Spleen (tissue), 11 donors: ENCODE results near the gene UBE2I. TPM values are rescaled to one million over a fixed set of nuclear protein-coding genes. Genes with fewer than 3 reads are reported as not detected.

Experiments
- DNase-seq: peaks from one replicate; pipeline ENCODE4 v3.0.0-alpha.2; 2020
- H3K27ac ChIP-seq, 8 donors: fragments of 200-600 bp; sonication (generic) in 7 of 8; 1 replicate in 4 of 8; 2 replicates in 4 of 8; pipeline versions ENCODE4 v1.5.0 to v1.8.0; 2016 to 2021; ENCODE audit warnings: inconsistent platforms in 4 of 8, mild to moderate bottlenecking in 4 of 8, moderate library complexity in 1 of 8
- H3K27me3 ChIP-seq, 7 donors: fragments of 200-600 bp; sonication (generic) in 6 of 7; replicated peaks in 1 of 7; 1 replicate in 4 of 7; 2 replicates in 3 of 7; pipeline versions ENCODE4 v1.5.0 to v1.8.0; 2016 to 2021; ENCODE audit warnings: inconsistent platforms in 3 of 7, mild to moderate bottlenecking in 1 of 7
- H3K36me3 ChIP-seq, 6 donors: fragments of 200-600 bp; sonication (generic) in 5 of 6; 1 replicate in 4 of 6; 2 replicates in 2 of 6; pipeline versions ENCODE4 v1.5.0 to v1.8.0; 2016 to 2021; ENCODE audit warnings: inconsistent platforms in 2 of 6
- H3K4me1 ChIP-seq, 6 donors: fragments of 200-600 bp; sonication (generic) in 5 of 6; 1 replicate in 3 of 6; 2 replicates in 3 of 6; pipeline versions ENCODE4 v1.5.0 to v1.8.0; 2016 to 2021; ENCODE audit warnings: inconsistent platforms in 3 of 6
- H3K4me3 ChIP-seq, 8 donors: fragments of 200-600 bp; sonication (generic) in 7 of 8; 1 replicate in 4 of 8; 2 replicates in 4 of 8; pipeline versions ENCODE4 v1.5.0 to v1.8.0; 2016 to 2021; ENCODE audit warnings: inconsistent platforms in 4 of 8, mild to moderate bottlenecking in 4 of 8, moderate library complexity in 2 of 8
- H3K9me3 ChIP-seq, 8 donors: fragments of 200-600 bp; sonication (generic) in 7 of 8; 1 replicate in 4 of 8; 2 replicates in 4 of 8; pipeline versions ENCODE4 v1.5.0 to v1.8.0; 2016 to 2021; ENCODE audit warnings: inconsistent platforms in 4 of 8
- POLR2A ChIP-seq, 3 donors: fragments of 450-650 bp; IDR thresholded peaks; one replicate each; pipeline ENCODE4 v1.5.1; 2017; ENCODE audit warnings: antibody characterized with exemption in 3 of 3, mild to moderate bottlenecking in 1 of 3
- POLR2AphosphoS5 ChIP-seq, 3 donors: sonication (generic); formaldehyde crosslinking; IDR thresholded peaks; one replicate each; pipeline ENCODE4 v1.5.1; 2017; ENCODE audit warnings: antibody characterized with exemption in 3 of 3
- WGBS, 5 donors: extraction: QIAGEN DNeasy Blood & Tissue Kit in 3 of 5; methylation state at CpG; one replicate each; pipeline versions ENCODE4 v1.1.5 to v1.1.7; 2013 to 2018; 5-methylcytosine and 5-hydroxymethylcytosine counted together
- intact Hi-C: fragments of 100-400 bp; cut with DNase I; formaldehyde crosslinking; loops from one replicate; pipeline ENCODE4 v1.15.0; 2023; ENCODE audit warnings: low total_unique reads
- polyA plus RNA-seq, 3 donors: library from polyadenylated mRNA; stranded (reverse); fragments of 200-250 nt; gene quantifications; one replicate each; pipeline ENCODE4 v1.2.1, GENCODE V29; 2013
- total RNA-seq, 7 donors: library from RNA; depleted of rRNA in 3 of 7; stranded (reverse); fragments of >200 nt in 3 of 7; fragmentation: NEBNext Ultra II Directional in 4 of 7; extraction: Animal tissue kit (Norgen Biotek cat#: 25700) in 4 of 7; gene quantifications; one replicate each; pipeline versions ENCODE4 v1.1.0 to v1.2.1, GENCODE V29; 2016 to 2021
- TF ChIP-seq, protein P1 (sequence below), 11 experiments: fragments of 200-600 bp in 7 of 11; fragments of 450-650 bp in 4 of 11; sonication (generic) in 4 of 11; IDR thresholded peaks in 8 of 11; conservative IDR thresholded peaks in 3 of 11; 1 replicate in 7 of 11; 2 replicates in 4 of 11; pipeline versions ENCODE4 v1.4.0 to v1.8.0; 2016 to 2021; ENCODE audit warnings: antibody characterized with exemption in 11 of 11, inconsistent platforms in 4 of 11, mild to moderate bottlenecking in 1 of 11
- donor health status: healthy with polysubstance abuse.
- donor health status: DM: no; HTN: no; CAD: no; lungs with moderate emphysema.
- donor health status: DM: no; HTN: no; CAD: no.
- donor health status: Bipolar disorder and iron deficiency.
- donor health status: healthy.
- donor health status: DM: no; HTN: no; CAD: no.
- donor health status: DM: yes; HTN: yes; CAD: no.

UBE2I gene
- total and polyA plus RNA-seq, 10 donors = 78.1 to 142 (median 119) TPM

DNA sequence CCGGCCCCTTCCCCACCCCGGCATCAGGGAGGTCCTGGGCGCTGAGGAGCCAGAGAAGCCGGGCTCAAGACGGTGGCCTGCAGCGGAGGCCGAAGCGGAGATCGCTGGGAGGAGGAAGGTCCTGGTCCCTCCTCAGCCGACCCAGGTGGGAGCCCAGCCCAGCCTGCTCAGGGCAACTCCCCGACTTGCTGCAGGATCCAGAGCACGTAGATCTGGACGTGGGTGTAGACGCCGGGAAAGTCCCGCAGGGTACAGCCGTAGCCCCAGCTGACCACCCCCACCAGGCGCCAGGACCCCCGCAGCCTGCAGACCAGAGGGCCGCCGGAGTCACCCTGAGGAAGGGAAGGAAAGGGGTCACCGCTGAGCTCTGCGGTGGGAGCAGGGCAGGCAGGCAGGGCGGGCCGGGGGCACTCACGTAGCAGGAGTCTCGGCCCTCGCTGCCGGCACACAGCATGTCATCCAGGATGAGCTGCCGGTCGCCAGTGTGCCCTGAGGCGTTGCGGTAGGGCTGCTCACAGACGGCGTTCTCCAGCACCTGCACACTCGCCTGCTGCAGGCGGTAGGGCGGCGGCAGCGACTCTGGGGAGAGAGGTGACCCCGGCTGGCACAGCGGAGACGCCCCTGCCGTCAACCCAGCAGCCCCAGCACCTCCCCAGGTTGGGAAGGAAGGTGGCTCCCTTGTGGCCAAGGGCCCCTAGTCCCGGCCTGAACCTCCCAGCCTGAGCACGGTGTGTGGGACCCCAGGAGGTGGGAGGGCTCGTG, 48.1 kb upstream of the UBE2I start:
- DNase-seq = no peak
- intact Hi-C loops = no loop called here
- 12 to 18% (median 12%) methylated on average over 28 to 47 of the region's 47 CpGs for WGBS, 5 donors

DNA sequence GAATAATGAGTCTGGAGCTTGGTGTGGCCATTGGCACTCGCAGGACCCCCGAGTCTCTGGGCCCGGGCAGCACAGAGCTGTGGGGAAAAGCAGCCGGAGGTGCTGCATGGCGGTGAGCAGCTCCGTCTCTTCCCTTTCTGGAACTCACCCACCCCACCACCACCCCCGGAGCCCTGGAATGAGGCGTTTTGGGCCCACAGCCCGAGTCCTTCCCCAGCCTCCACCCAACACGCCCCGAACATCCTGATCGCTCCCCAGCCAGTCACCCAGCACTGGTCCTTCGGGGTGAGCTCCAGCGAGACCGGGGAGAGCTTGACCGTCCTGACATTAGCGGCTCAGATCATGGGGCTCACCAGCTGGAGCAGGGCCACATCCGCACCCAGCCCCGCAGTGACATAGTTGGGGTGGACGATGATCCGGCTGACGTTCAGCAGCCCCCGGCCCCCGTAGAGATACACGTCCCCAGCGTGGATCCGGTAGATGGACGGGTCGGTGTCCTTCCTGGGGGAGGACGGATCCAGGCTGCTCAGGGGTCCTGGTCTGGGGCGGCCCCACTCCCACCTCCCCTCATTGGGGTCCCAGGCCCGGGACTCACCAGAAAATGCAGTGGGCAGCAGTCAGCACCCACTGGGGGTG, 47.1 kb upstream of the UBE2I start:
- WGBS, 5 donors = 83 to 90% (median 88%) methylated on average over 19 to 32 of the region's 32 CpGs
- no peaks in the 10 kb centered on the region for H3K9me3 ChIP-seq
- no peak overlapping the region for H3K4me3 ChIP-seq
- H3K27me3 ChIP-seq = peaks cover 0 to 67% (median 50%) of the 10 kb centered on the region in 7 donors
- no peak for DNase-seq
- TF ChIP-seq POLR2AphosphoS5 (IDR thresholded peaks at IDR 0.05) (no peak), POLR2A (IDR thresholded peaks at IDR 0.05) (no peak)
- TF ChIP-seq, protein P1, sequence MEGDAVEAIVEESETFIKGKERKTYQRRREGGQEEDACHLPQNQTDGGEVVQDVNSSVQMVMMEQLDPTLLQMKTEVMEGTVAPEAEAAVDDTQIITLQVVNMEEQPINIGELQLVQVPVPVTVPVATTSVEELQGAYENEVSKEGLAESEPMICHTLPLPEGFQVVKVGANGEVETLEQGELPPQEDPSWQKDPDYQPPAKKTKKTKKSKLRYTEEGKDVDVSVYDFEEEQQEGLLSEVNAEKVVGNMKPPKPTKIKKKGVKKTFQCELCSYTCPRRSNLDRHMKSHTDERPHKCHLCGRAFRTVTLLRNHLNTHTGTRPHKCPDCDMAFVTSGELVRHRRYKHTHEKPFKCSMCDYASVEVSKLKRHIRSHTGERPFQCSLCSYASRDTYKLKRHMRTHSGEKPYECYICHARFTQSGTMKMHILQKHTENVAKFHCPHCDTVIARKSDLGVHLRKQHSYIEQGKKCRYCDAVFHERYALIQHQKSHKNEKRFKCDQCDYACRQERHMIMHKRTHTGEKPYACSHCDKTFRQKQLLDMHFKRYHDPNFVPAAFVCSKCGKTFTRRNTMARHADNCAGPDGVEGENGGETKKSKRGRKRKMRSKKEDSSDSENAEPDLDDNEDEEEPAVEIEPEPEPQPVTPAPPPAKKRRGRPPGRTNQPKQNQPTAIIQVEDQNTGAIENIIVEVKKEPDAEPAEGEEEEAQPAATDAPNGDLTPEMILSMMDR (IDR thresholded peaks at IDR 0.05 in 8 of 11, conservative IDR thresholded peaks at IDR 0.05 in 3 of 11) = no peak
- intact Hi-C loops = no loop called here
- H3K36me3 ChIP-seq = no peaks in the 10 kb centered on the region
- H3K4me1 ChIP-seq = peaks cover 0 to 20% (median 9%) of the 10 kb centered on the region in 6 donors
- H3K27ac ChIP-seq = no peak overlapping the region

More for the DNA sequence above, 48.1 kb upstream of the UBE2I start:
- Histone ChIP-seq H3K36me3 (no peaks in the 10 kb centered on the region), H3K9me3 (no peaks in the 10 kb centered on the region), H3K4me3 (no peak overlapping the region), H3K27me3 (peaks cover 0 to 74% (median 55%) of the 10 kb centered on the region in 7 donors), H3K4me1 (peaks cover 0 to 20% (median 9%) of the 10 kb centered on the region in 6 donors), H3K27ac (no peak overlapping the region)
- TF ChIP-seq POLR2AphosphoS5 (IDR thresholded peaks at IDR 0.05) (no peak), POLR2A (IDR thresholded peaks at IDR 0.05) (no peak)
- TF ChIP-seq, protein P1 (IDR thresholded peaks at IDR 0.05 in 8 of 11, conservative IDR thresholded peaks at IDR 0.05 in 3 of 11) = no peak

DNA sequence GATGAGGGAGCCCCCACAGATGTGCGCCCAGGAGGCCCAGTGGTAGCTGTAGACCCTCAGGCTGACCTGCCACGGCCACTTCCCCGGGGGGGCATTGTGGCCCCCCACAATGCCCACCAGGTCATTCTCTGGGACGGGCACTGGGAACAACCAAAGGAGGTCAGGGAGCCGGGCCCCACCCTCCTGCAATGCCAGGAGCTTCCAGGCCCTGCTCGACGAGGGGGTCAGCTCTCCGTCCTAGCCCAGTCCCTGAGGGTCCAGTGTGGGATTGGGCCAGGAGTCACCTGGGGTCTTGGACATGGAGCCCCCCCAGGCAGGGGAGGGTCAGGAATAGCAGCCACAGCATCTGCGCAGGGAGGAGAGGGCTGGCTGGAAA, 46.6 kb upstream of the UBE2I start:
- 65 to 86% (median 81%) methylated on average over 5 to 9 of the region's 9 CpGs for WGBS, 5 donors
- H3K27ac ChIP-seq = no peak overlapping the region
- peaks cover 0 to 62% (median 50%) of the 10 kb centered on the region in 7 donors for H3K27me3 ChIP-seq
- H3K4me3 ChIP-seq = no peak overlapping the region
- TF ChIP-seq, protein P1 (IDR thresholded peaks at IDR 0.05 in 8 of 11, conservative IDR thresholded peaks at IDR 0.05 in 3 of 11) = no peak
- TF ChIP-seq POLR2AphosphoS5 (IDR thresholded peaks at IDR 0.05) (no peak), POLR2A (IDR thresholded peaks at IDR 0.05) (no peak)
- H3K4me1 ChIP-seq = peaks cover 0 to 20% (median 9%) of the 10 kb centered on the region in 6 donors
- no peaks in the 10 kb centered on the region for H3K9me3 ChIP-seq
- intact Hi-C loops = no loop called here
- no peak for DNase-seq
- no peaks in the 10 kb centered on the region for H3K36me3 ChIP-seq
